ENCODE measurements around the gene PLEKHA4. TPM values are rescaled to one million over a fixed set of nuclear protein-coding genes. Genes with fewer than 3 reads are reported as not detected.
"Not testable (repeated sequence)": the region's sequence is repeated elsewhere in the genome, so short reads cannot be mapped to it uniquely, and the experiment has no call there.

The PLEKHA4 gene
- total RNA-seq, 6 experiments from 2014 or later, result 5.7 to 25.6 (median 12.0) TPM

GRCh38 chr19:48895226-48895625 is 26.8 kb upstream of the PLEKHA4 start:
- Histone ChIP-seq H3K36me3 (no peaks in the 10 kb centered on the region), H3K4me1 (no peaks in the 10 kb centered on the region), H3K27me3 (no peaks in the 10 kb centered on the region), H3K9me3 (no peaks in the 10 kb centered on the region), H3K4me3 (no peak overlapping the region), H3K27ac (no peak overlapping the region)
- DNase-seq, result no peak
- TF ChIP-seq CTCF (IDR thresholded peaks at IDR 0.05), result no peak
- no peak for TF ChIP-seq POLR2A (IDR thresholded peaks at IDR 0.05)
- 48% methylated on average over 2 of the region's 21 CpGs for WGBS (ENCODE audit: insufficient coverage, low coverage, low lambda C conversion rate, missing lambda C conversion rate)
- ATAC-seq, result no peak
- intact Hi-C loops (cut with DNase I), result no loop called here

GRCh38 chr19:48890551-48890950 is 22.1 kb upstream of the PLEKHA4 start:
- intact Hi-C loops (cut with DNase I), result no loop called here
- H3K27ac ChIP-seq, result no peak overlapping the region
- H3K4me1 ChIP-seq, result no peaks in the 10 kb centered on the region
- no peak for ATAC-seq
- no peaks in the 10 kb centered on the region for H3K9me3 ChIP-seq
- WGBS (ENCODE audit: insufficient coverage, low coverage, low lambda C conversion rate, missing lambda C conversion rate), result 62% methylated on average over 4 of the region's 4 CpGs
- H3K36me3 ChIP-seq, result no peaks in the 10 kb centered on the region
- TF ChIP-seq POLR2A (IDR thresholded peaks at IDR 0.05) (no peak), CTCF (IDR thresholded peaks at IDR 0.05) (no peak)
- no peaks in the 10 kb centered on the region for H3K27me3 ChIP-seq
- H3K4me3 ChIP-seq, result no peak overlapping the region
- no peak for DNase-seq

DNA sequence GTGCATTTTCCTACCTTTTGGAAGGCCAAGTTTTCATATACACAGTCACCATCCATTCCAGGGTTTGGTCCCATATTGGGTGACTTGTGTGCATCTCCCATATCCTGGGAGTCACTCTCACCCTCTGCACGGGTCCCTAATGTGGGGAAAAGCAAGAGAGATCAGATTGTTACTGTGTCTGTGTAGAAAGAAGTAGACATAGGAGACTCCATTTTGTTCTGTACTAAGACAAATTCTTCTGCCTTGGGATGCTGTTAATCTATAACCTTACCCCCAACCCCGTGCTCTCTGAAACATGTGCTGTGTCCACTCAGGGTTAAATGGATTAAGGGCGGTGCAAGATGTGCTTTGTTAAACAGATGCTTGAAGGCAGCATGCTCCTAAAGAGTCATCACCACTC is 21.1 kb upstream of the PLEKHA4 start:
- intact Hi-C loops (cut with DNase I); H3K4me3 ChIP-seq; ATAC-seq; H3K9me3 ChIP-seq; DNase-seq; H3K27me3 ChIP-seq; H3K4me1 ChIP-seq; H3K36me3 ChIP-seq; H3K27ac ChIP-seq: not testable (repeated sequence)
- 25% methylated on average over 3 of the region's 3 CpGs for WGBS (ENCODE audit: insufficient coverage, low coverage, low lambda C conversion rate, missing lambda C conversion rate)

GRCh38 chr19:48887861-48888612 is 19.6 kb upstream of the PLEKHA4 start:
- DNase-seq, result no peak
- WGBS (ENCODE audit: insufficient coverage, low coverage, low lambda C conversion rate, missing lambda C conversion rate), result 82% methylated on average over 8 of the region's 21 CpGs

More at GRCh38 chr19:48887861-48888612, 19.6 kb upstream of the PLEKHA4 start:
- Histone ChIP-seq H3K9me3 (no peaks in the 10 kb centered on the region), H3K36me3 (no peaks in the 10 kb centered on the region), H3K4me1 (no peaks in the 10 kb centered on the region), H3K27me3 (no peaks in the 10 kb centered on the region), H3K27ac (no peak overlapping the region), H3K4me3 (no peak overlapping the region)
- TF ChIP-seq POLR2A (IDR thresholded peaks at IDR 0.05), result no peak
- TF ChIP-seq CTCF (IDR thresholded peaks at IDR 0.05), result no peak
- peak in 1 of 4 donors; percentile 27 for ATAC-seq
- intact Hi-C loops (cut with DNase I), result no loop called here
